Glomerular visceral epithelial cell (primary cell): ENCODE data around the gene IRAK1.

Source experiments
- DNase-seq: peaks from one replicate; pipeline ENCODE4 v3.0.0-alpha.2; 2016; ENCODE audit errors: extremely low spot score

The IRAK1 gene

DNA sequence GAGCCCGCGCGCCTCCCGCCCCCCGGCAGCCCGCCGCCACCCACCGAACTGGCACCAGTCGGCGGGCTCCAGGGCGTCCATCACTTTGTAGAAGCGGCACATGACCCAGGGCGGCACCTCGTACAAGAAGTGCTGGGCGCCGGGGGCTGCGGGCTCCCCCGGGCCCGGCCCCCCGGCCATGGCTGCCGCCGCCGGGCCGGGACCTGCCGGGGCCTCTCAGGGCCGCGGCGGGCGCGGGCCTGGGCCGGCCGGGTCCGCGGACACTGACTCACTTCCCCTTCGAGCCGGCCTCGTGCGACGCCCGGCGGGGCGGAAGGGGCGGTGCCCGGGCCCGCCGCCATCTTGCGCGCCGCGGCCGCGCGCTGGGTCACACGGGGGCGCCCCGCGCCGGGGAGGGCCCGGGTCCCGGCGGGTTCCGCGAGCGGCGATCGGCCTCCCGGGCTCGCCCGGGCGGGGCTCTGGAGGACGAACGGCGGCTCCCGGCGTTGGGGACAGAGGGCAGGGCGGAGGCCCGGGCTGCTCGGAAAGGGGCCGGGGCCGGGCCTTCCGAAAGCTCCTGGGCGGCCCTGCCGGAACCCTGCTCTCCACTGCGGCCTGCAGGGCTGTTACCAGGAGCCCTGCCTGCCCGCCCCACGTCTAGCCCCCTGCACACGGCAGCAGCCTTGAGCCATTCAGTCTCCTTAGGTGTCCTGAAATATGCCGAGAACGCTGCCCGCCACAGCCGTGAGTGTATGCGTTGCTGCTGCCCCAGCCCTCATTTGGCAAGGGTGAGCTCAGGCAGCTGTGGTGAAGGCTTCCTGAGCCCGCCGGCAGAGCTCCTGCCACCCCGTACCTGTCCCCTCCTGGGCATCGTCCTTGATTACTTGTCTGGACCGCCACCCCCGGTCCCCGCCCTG lies at the start of gene IRAK1:
Gene IRAK1 (minus strand): TSS at position 270 of the 896 bp plus-strand sequence. CDS start 90 bp downstream, at position 180.
- DNase-seq = peak; percentile 64

- no peak for DNase-seq
Observed at GRCh38 chrX:154068560-154068959, 48.9 kb upstream of the IRAK1 start.

- no peak for DNase-seq
Observed at GRCh38 chrX:154064637-154065435, 45.1 kb upstream of the IRAK1 start.

- DNase-seq = no peak
Observed at GRCh38 chrX:154063234-154063633, 43.5 kb upstream of the IRAK1 start.

GRCh38 chrX:154061801-154062200 lies 42.1 kb upstream of the IRAK1 start:
- no peak for DNase-seq

DNA sequence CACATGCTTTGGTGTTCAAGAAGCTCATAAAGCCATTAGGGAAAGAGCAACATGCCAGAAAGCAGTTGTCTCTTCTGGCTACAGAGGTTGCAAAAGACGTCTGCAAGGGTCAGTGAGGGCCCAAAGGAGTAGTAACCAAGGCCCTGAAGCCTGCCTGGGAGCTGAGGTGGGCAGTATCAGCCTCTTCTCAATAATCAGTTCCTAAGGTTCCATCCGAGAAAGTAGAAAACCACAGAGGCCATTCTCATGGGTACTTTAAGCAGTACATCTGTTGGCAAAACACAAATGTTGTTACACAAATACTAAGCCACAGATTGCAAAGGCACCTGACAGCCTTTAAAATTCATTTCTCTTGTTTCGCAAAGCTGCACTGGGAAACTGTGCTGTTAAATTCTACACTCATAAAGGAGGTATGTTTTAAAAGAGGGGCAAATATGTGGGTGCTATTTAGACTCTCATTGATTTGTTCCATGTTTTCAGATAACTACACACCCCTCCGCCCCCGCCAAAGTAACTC lies 40.1 kb upstream of the IRAK1 start:
- no peak for DNase-seq

DNA sequence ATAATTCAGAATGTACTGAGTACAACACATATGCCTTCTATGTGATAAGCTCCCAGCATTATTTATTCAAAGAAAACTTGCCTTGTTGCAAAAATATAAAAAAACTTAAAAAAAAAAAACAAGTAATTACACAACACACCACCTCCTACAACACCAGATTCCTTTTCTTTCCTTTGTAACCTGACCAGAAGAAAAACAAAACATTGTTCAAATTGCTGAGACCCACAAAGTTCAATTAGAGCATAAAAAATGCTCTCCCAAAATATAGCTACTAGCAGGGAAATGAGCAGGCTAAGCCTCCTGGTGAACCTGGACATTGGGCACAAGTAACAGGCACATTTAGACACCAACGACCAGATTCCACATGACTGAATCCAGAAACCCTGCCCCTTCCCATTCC lies 39.5 kb upstream of the IRAK1 start:
- no peak for DNase-seq

- no peak for DNase-seq
Observed at GRCh38 chrX:154058214-154058997, 38.7 kb upstream of the IRAK1 start.

- DNase-seq = no peak
Observed at GRCh38 chrX:154057791-154058190, 38.1 kb upstream of the IRAK1 start.

- DNase-seq = no peak
Observed at GRCh38 chrX:154056770-154057241, 37.1 kb upstream of the IRAK1 start.

GRCh38 chrX:154051201-154051810 lies 31.6 kb upstream of the IRAK1 start:
- DNase-seq = peak; percentile 44

DNA sequence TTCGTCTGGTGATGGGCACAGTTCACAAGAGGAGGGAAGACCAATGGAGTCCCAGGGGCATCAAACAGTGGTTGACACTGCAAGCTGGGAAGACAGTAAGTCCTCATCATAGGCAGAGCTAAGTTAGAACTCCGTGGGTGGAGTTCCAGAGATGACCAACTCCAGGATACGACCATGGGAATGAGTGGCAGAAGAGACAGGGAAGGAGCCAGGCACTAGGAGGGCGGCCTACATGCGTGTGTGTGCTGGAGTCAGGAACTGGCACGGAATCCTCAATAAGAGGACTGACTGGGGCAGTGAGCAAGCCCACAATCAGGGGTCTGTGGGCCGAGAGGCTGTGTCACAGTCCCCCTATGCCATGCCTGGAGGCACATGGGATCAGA lies 30.4 kb upstream of the IRAK1 start:
- DNase-seq = no peak

GRCh38 chrX:154049209-154050112 lies 29.8 kb upstream of the IRAK1 start:
- no peak for DNase-seq

- no peak for DNase-seq
Observed at GRCh38 chrX:154048398-154048797, 28.7 kb upstream of the IRAK1 start.

GRCh38 chrX:154046940-154047610 lies 27.4 kb upstream of the IRAK1 start:
- DNase-seq = no peak

- DNase-seq = no peak
Observed at GRCh38 chrX:154046031-154046781, 26.5 kb upstream of the IRAK1 start.

DNA sequence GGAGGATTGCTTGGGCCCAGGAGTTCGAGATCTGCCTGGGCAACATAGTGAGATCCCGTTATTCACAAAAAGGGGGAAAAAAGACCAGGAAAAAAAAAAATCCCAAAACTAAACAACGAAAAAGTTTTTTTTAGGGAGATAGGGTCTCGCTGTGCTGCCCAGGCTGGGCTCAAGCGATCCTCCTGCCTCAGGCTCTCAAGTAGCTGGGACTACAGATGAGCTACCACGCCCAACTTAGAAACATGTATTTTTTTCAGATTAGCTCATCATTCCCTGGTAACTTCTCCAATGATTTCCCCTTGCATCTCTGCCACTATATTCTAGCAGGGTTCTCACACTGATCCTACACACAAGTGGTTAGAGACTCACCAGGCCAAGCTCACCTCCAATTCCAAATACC lies 24.4 kb upstream of the IRAK1 start:
- DNase-seq = no peak

DNA sequence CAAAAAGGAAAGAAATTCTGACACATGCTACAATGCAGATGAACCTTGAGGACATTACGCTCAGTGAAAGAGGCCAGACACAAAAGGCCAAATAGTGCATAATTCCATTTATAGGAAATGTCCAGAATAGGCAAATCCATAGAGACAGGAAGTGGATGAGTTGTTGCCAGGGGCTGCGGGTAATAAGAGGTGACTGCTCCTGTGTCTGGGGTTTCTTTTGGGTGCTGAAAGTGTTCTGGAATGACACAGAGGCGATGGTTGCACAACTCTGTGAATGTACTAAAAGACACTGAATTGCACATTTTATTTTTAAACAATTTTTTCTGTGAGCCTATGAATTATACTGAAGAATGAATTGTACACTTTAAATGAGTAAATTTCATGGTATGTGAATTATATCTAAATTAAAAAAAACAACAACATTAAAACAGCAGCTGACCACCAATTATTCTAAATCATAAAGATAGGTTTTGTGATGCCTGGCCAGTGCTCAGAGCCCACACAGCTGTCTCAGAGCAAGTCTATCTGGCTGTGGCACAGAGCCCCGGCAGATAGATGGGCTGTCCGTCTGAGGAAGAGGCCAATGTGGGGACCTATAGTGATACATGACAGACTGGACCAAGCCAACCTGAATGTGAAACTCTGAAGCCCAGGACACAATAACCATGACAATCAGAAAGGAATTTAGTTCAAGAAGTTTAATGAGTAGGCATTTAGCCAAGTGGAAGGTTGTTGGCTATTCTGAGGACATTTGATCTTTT lies 23.5 kb upstream of the IRAK1 start:
- DNase-seq = no peak
